ENCODE measurements around the gene BNIP2. TPM values are rescaled to one million over a fixed set of nuclear protein-coding genes. Genes with fewer than 3 reads are reported as not detected.

The BNIP2 gene
- total RNA-seq, 2 experiments from 2014 or later: 65.3 to 108 TPM

DNA sequence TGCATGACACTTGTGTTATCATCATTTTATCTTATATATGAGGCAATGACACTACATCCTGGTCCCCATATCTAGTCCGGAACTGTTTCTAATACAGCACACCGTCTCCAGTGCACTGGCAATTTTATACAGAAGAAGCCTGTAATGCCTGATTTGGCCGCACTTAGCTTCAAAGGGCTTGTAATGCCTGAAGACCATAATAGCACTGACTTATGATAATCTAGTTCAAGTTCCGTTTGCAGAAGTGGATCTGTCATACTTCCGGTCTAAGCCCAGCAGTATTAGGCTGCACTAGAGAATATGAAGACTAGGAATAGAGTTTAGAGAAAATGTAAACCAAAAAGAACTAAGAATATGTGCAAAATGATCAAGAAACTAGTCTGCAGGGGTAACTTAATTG, 1.3 kb downstream of the BNIP2 start:
- DNase-seq (ENCODE audit: low spot score): peak; percentile 87
- TSS peak; percentile 51 for BruUV-seq (replicated peaks)

GRCh38 chr15:59686389-59686788, 2.7 kb downstream of the BNIP2 start:
- POLR2A ChIA-PET: interaction anchor here (0.6 to 1.4 kb wide), 2 partner anchors 29 to 919 kb away, joined by 3 to 5 read pairs; partner anchors contain the start of gene GTF2A2
- Histone ChIP-seq H3K9me3 (ENCODE audit: low read length) (no peaks in the 10 kb centered on the region; the same call in 1 of the 2 replicates), H3K27ac (ENCODE audit: low read depth, low read length, poor library complexity, severe bottlenecking) (peak overlapping the region; percentile 95), H4K20me1 (ENCODE audit: insufficient read depth, low read length) (peaks cover 36% of the 10 kb centered on the region), H3K79me2 (ENCODE audit: insufficient read depth, low read depth, low read length) (peaks cover 76% of the 10 kb centered on the region), H3K4me2 (ENCODE audit: low read length) (peak overlapping the region; percentile 99), H3K4me3 (ENCODE audit: low read depth, low read length, poor library complexity, severe bottlenecking) (peak overlapping the region; percentile 97), H2AFZ (ENCODE audit: low read length) (no peak overlapping the region), H3K4me1 (ENCODE audit: insufficient read depth, low read length, poor library complexity, severe bottlenecking) (peaks cover 53% of the 10 kb centered on the region), H3K9me2 (ENCODE audit: insufficient read depth, low read length) (no peaks in the 10 kb centered on the region), H3K36me3 (ENCODE audit: insufficient read depth, low read length) (peaks cover 55% of the 10 kb centered on the region)
- peak; percentile 87 for DNase-seq (ENCODE audit: low spot score)
- intact Hi-C loops (cut with micrococcal nuclease; ENCODE audit: unreplicated experiment): loop anchor here (5.0 kb wide), 1 partner anchor 279 kb away; no protein-coding TSS in a partner anchor
- CTCF ChIA-PET (ENCODE audit: unreplicated experiment): no interaction called here
- no peak for TF ChIP-seq EZH2phosphoT487 (IDR thresholded peaks at IDR 0.05; ENCODE audit: borderline replicate concordance, low read depth, low read length)
- TF ChIP-seq CTCF (conservative IDR thresholded peaks at IDR 0.05; ENCODE audit: low read length): no peak
- no TSS peak for BruUV-seq (replicated peaks)

More for the DNA sequence above, 1.3 kb downstream of the BNIP2 start:
- Histone ChIP-seq H3K36me3 (ENCODE audit: insufficient read depth, low read length) (peaks cover 41% of the 10 kb centered on the region), H3K27ac (ENCODE audit: low read depth, low read length, poor library complexity, severe bottlenecking) (peak overlapping the region; percentile 95), H2AFZ (ENCODE audit: low read length) (no peak overlapping the region; the same call in 1 of the 2 replicates), H3K4me2 (ENCODE audit: low read length) (peak overlapping the region; percentile 99), H4K20me1 (ENCODE audit: insufficient read depth, low read length) (peaks cover 36% of the 10 kb centered on the region), H3K4me3 (ENCODE audit: low read depth, low read length, poor library complexity, severe bottlenecking) (peak overlapping the region; percentile 97), H3K9me3 (ENCODE audit: low read length) (no peaks in the 10 kb centered on the region; the same call in 1 of the 2 replicates), H3K4me1 (ENCODE audit: insufficient read depth, low read length, poor library complexity, severe bottlenecking) (peaks cover 53% of the 10 kb centered on the region), H3K9me2 (ENCODE audit: insufficient read depth, low read length) (no peaks in the 10 kb centered on the region), H3K79me2 (ENCODE audit: insufficient read depth, low read depth, low read length) (peaks cover 62% of the 10 kb centered on the region)
- TF ChIP-seq EZH2phosphoT487 (IDR thresholded peaks at IDR 0.05; ENCODE audit: borderline replicate concordance, low read depth, low read length) (no peak), CTCF (conservative IDR thresholded peaks at IDR 0.05; ENCODE audit: low read length) (no peak; the same call in 1 of the 2 replicates)
- intact Hi-C loops (cut with micrococcal nuclease; ENCODE audit: unreplicated experiment): loop anchor here (1.0 to 5.0 kb wide), 5 partner anchors 31 to 755 kb away; partner anchors contain the start of genes GTF2A2 and SLTM
- CTCF ChIA-PET (ENCODE audit: unreplicated experiment): interaction anchor here (0.7 kb wide), 1 partner anchor 36 kb away, joined by 3 read pairs; no protein-coding TSS in a partner anchor
- POLR2A ChIA-PET: interaction anchor here (0.7 to 1.4 kb wide), 3 partner anchors 10 to 171 kb away, joined by 3 to 4 read pairs (median 3); no protein-coding TSS in a partner anchor

GRCh38 chr15:59685737-59686297, 3.3 kb downstream of the BNIP2 start:
- POLR2A ChIA-PET: interaction anchor here (0.6 to 1.4 kb wide), 4 partner anchors 15 to 919 kb away, joined by 3 to 8 read pairs (median 4); partner anchors contain the start of gene GTF2A2
- no peak for DNase-seq (ENCODE audit: low spot score)
- Histone ChIP-seq H3K9me2 (ENCODE audit: insufficient read depth, low read length) (no peaks in the 10 kb centered on the region), H4K20me1 (ENCODE audit: insufficient read depth, low read length) (peaks cover 36% of the 10 kb centered on the region), H3K9me3 (ENCODE audit: low read length) (no peaks in the 10 kb centered on the region; the same call in 1 of the 2 replicates), H3K36me3 (ENCODE audit: insufficient read depth, low read length) (peaks cover 61% of the 10 kb centered on the region), H3K4me2 (ENCODE audit: low read length) (peak overlapping the region; percentile 99), H3K27ac (ENCODE audit: low read depth, low read length, poor library complexity, severe bottlenecking) (peak overlapping the region; percentile 95), H2AFZ (ENCODE audit: low read length) (no peak overlapping the region), H3K79me2 (ENCODE audit: insufficient read depth, low read depth, low read length) (peaks cover 82% of the 10 kb centered on the region), H3K4me3 (ENCODE audit: low read depth, low read length, poor library complexity, severe bottlenecking) (peak overlapping the region; percentile 97), H3K4me1 (ENCODE audit: insufficient read depth, low read length, poor library complexity, severe bottlenecking) (peaks cover 49% of the 10 kb centered on the region)
- intact Hi-C loops (cut with micrococcal nuclease; ENCODE audit: unreplicated experiment): loop anchor here (5.0 kb wide), 1 partner anchor 279 kb away; no protein-coding TSS in a partner anchor
- no TSS peak for BruUV-seq (replicated peaks)
- no peak for TF ChIP-seq CTCF (conservative IDR thresholded peaks at IDR 0.05; ENCODE audit: low read length)
- no peak for TF ChIP-seq EZH2phosphoT487 (IDR thresholded peaks at IDR 0.05; ENCODE audit: borderline replicate concordance, low read depth, low read length)
- CTCF ChIA-PET (ENCODE audit: unreplicated experiment): no interaction called here
